ENCODE data around the gene ZBTB14.

ZBTB14 gene

GRCh38 chr18:5276947-5277346 is 18.6 kb downstream of the ZBTB14 start:
- no peaks in the 10 kb centered on the region for H3K79me2 ChIP-seq (ENCODE audit: control insufficient read depth, low read length)
- peaks cover 18% of the 10 kb centered on the region for H3K9me3 ChIP-seq (ENCODE audit: control insufficient read depth, insufficient read depth, low read length)
- no peak overlapping the region for H3K4me2 ChIP-seq (ENCODE audit: low read length)
- H3K9me2 ChIP-seq (replicated peaks; ENCODE audit: control insufficient read depth, low read length): no peaks in the 10 kb centered on the region
- no peaks in the 10 kb centered on the region for H3K4me1 ChIP-seq (ENCODE audit: control insufficient read depth, low read length)
- H3K36me3 ChIP-seq (ENCODE audit: control insufficient read depth, low read length): no peaks in the 10 kb centered on the region
- no peaks in the 10 kb centered on the region for H4K20me1 ChIP-seq (ENCODE audit: control insufficient read depth, insufficient read depth, low read depth, low read length)
- no peaks in the 10 kb centered on the region for H3F3A ChIP-seq (ENCODE audit: control insufficient read depth, insufficient read depth)
- no peaks in the 10 kb centered on the region for H3K27me3 ChIP-seq (ENCODE audit: control insufficient read depth, low read length)
- no peak overlapping the region for H3K4me3 ChIP-seq (ENCODE audit: low read length)
- TF ChIP-seq EZH2phosphoT487 (IDR thresholded peaks at IDR 0.05; ENCODE audit: borderline replicate concordance, low read length): no peak
- no peak for TF ChIP-seq CTCF (IDR thresholded peaks at IDR 0.05; ENCODE audit: low read depth, low read length, poor library complexity, severe bottlenecking)
- no peak overlapping the region for H3K27ac ChIP-seq (ENCODE audit: low read depth, low read length)

- Histone ChIP-seq H3K9me2 (replicated peaks; ENCODE audit: control insufficient read depth, low read length) (no peaks in the 10 kb centered on the region), H3K36me3 (ENCODE audit: control insufficient read depth, low read length) (no peaks in the 10 kb centered on the region), H3K27ac (ENCODE audit: low read depth, low read length) (no peak overlapping the region), H3K4me3 (ENCODE audit: low read length) (no peak overlapping the region), H3K27me3 (ENCODE audit: control insufficient read depth, low read length) (no peaks in the 10 kb centered on the region), H3K4me1 (ENCODE audit: control insufficient read depth, low read length) (no peaks in the 10 kb centered on the region), H3F3A (ENCODE audit: control insufficient read depth, insufficient read depth) (no peaks in the 10 kb centered on the region), H3K4me2 (ENCODE audit: low read length) (no peak overlapping the region), H3K79me2 (ENCODE audit: control insufficient read depth, low read length) (no peaks in the 10 kb centered on the region), H3K9me3 (ENCODE audit: control insufficient read depth, insufficient read depth, low read length) (peaks cover 18% of the 10 kb centered on the region), H4K20me1 (ENCODE audit: control insufficient read depth, insufficient read depth, low read depth, low read length) (no peaks in the 10 kb centered on the region)
- TF ChIP-seq CTCF (IDR thresholded peaks at IDR 0.05; ENCODE audit: low read depth, low read length, poor library complexity, severe bottlenecking) (no peak), EZH2phosphoT487 (IDR thresholded peaks at IDR 0.05; ENCODE audit: borderline replicate concordance, low read length) (no peak)
Observed at GRCh38 chr18:5275872-5276271, 19.7 kb downstream of the ZBTB14 start.

DNA sequence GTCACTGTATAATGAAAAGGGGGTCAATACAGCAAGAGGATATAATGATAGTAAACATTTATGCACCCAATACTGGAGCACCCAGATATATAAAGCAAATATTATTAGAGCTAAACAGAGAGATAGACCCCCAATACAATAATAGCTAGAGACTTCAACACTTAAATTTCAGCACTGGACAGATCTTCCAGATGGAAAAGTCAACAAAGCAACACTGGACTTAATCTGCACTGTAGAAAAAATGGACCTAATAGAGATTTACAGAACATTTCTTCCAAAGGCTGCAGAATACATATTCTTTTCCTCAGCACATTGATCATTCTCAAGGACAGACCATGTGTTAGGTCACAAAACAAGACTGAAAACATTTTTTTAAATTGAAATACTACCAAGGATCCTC is 26.7 kb downstream of the ZBTB14 start:
- no peaks in the 10 kb centered on the region for H3K27me3 ChIP-seq (ENCODE audit: control insufficient read depth, low read length)
- H3K4me1 ChIP-seq (ENCODE audit: control insufficient read depth, low read length): no peaks in the 10 kb centered on the region
- H3K27ac ChIP-seq (ENCODE audit: low read depth, low read length): no peak overlapping the region
- no peak overlapping the region for H3K4me3 ChIP-seq (ENCODE audit: low read length)
- H3K9me3 ChIP-seq (ENCODE audit: control insufficient read depth, insufficient read depth, low read length): peaks cover 3% of the 10 kb centered on the region; the same call in 1 of the 2 replicates
- no peaks in the 10 kb centered on the region for H3F3A ChIP-seq (ENCODE audit: control insufficient read depth, insufficient read depth)
- H3K9me2 ChIP-seq (replicated peaks; ENCODE audit: control insufficient read depth, low read length): no peaks in the 10 kb centered on the region
- TF ChIP-seq EZH2phosphoT487 (IDR thresholded peaks at IDR 0.05; ENCODE audit: borderline replicate concordance, low read length) (no peak), CTCF (IDR thresholded peaks at IDR 0.05; ENCODE audit: low read depth, low read length, poor library complexity, severe bottlenecking) (no peak)
- H3K4me2 ChIP-seq (ENCODE audit: low read length): no peak overlapping the region
- H4K20me1 ChIP-seq (ENCODE audit: control insufficient read depth, insufficient read depth, low read depth, low read length): no peaks in the 10 kb centered on the region
- no peaks in the 10 kb centered on the region for H3K36me3 ChIP-seq (ENCODE audit: control insufficient read depth, low read length)
- H3K79me2 ChIP-seq (ENCODE audit: control insufficient read depth, low read length): no peaks in the 10 kb centered on the region

DNA sequence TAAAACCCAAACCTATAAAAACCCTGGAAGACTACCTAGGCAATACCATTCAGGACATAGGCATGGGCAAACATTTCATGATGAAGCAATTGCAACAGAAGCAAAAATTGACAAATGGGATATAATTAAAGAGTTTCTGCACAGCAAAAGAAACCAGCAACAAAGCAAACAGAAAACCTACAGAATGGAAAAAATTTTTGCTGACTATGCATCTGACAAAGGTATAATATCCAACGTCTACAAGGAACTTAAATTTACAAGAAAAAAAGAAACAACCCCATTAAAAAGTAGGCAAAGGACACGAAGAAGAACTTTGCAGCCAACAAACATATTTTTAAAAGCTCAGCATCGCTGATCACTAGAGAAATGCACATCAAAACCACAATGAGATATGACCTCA is 28.8 kb downstream of the ZBTB14 start:
- Histone ChIP-seq H3K27me3 (ENCODE audit: control insufficient read depth, low read length) (no peaks in the 10 kb centered on the region), H3K9me3 (ENCODE audit: control insufficient read depth, insufficient read depth, low read length) (no peaks in the 10 kb centered on the region), H3K36me3 (ENCODE audit: control insufficient read depth, low read length) (no peaks in the 10 kb centered on the region), H3K9me2 (replicated peaks; ENCODE audit: control insufficient read depth, low read length) (no peaks in the 10 kb centered on the region), H3K27ac (ENCODE audit: low read depth, low read length) (no peak overlapping the region), H3K79me2 (ENCODE audit: control insufficient read depth, low read length) (no peaks in the 10 kb centered on the region), H4K20me1 (ENCODE audit: control insufficient read depth, insufficient read depth, low read depth, low read length) (no peaks in the 10 kb centered on the region), H3K4me2 (ENCODE audit: low read length) (no peak overlapping the region), H3K4me3 (ENCODE audit: low read length) (no peak overlapping the region), H3F3A (ENCODE audit: control insufficient read depth, insufficient read depth) (no peaks in the 10 kb centered on the region), H3K4me1 (ENCODE audit: control insufficient read depth, low read length) (no peaks in the 10 kb centered on the region)
- TF ChIP-seq CTCF (IDR thresholded peaks at IDR 0.05; ENCODE audit: low read depth, low read length, poor library complexity, severe bottlenecking) (no peak), EZH2phosphoT487 (IDR thresholded peaks at IDR 0.05; ENCODE audit: borderline replicate concordance, low read length) (no peak)

Measured in DOHH2 (cell line).